HG03460 (cell line): ENCODE measurements around the gene ZNF592.

Source experiments
- ATAC-seq: cut with Tn5 transposase; IDR thresholded peaks from one replicate; pipeline ENCODE4 v1.9.1; 2021; ENCODE audit not compliant: unreplicated experiment

Gene ZNF592

DNA sequence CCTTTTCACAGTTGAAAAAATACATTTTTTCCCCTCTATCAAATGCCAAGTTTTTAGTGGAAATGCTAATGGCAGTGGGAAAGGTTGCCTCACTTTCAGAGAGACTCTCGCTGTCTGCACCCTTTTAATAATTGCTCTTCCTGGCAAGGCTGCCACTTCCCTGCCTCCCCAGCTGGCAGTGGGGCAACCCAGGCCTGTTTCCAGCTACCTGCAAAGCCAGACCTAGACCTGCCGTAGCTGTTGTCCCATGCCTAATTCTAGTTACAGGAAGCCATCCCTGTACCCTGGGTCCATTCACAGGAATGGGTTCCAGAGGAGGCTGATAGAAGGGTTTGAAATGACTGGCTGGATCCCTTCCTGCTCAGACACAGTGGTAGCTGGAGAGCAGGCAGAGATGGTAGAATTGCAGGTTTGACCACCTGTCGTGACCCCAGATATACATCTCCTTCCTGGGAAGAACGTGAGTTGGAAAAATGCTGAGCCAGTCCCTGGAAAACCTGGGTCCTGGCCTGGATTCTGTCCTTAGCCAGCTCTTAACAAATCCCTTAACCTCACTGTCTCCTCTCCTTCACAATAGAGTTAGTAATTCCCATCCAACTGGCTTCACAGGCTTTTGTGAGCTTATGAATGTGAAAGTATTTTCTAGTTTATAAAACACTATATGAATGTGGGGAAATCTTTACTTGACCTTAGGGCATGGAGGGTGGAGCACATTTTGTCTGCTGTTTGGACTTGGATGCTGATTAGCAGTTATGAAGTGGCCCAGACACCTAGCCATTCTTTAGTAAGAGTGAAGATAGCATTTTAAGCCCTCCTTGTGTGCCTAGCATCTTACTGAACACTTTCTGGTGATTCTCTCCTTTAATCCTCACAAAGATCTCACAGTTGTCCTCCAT, 55.9 kb downstream of the ZNF592 start:
- no peak for ATAC-seq

DNA sequence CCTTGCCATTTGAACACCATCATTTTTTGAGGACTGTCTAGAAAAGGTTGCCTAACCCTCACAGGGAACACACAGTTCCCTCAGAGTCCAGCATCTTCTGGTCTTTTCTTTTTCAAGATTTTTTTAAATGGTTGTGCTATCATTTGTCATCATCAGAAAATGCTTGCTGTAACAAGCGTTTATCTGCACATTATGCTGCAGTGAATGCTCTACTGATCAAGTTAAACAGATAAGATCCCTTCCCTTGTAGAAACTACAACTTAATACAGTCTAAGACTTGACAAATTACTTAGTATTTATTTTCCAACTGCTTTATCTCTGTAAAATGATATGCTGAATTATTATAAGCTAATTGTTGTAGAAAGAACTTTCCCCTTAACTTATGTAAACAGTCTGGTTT, 56.8 kb downstream of the ZNF592 start:
- no peak for ATAC-seq

- no peak for ATAC-seq
Measured at GRCh38 chr15:84807228-84807627, 58.8 kb downstream of the ZNF592 start.

- no peak for ATAC-seq
Measured at GRCh38 chr15:84810073-84810840, 61.9 kb downstream of the ZNF592 start.

DNA sequence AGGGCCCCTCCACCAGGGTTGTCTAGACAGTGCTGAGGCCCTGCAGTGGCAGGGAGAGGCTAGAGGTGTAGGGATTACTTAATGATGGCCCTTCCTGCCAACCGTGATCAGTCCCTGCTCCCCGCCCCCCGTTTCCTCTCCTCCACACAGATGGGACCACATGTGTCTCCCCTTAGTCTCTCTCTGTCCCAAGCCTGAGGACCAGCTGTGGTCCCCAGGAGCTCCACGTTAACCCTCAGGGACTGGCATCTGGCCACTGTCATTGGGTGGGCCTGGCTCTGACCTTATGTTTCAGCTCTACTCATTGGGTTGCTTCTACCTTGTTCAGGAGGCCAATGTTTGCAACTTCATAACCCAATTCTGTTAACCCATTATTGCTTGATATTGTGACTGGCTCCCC, 62.8 kb downstream of the ZNF592 start:
- ATAC-seq, result no peak

DNA sequence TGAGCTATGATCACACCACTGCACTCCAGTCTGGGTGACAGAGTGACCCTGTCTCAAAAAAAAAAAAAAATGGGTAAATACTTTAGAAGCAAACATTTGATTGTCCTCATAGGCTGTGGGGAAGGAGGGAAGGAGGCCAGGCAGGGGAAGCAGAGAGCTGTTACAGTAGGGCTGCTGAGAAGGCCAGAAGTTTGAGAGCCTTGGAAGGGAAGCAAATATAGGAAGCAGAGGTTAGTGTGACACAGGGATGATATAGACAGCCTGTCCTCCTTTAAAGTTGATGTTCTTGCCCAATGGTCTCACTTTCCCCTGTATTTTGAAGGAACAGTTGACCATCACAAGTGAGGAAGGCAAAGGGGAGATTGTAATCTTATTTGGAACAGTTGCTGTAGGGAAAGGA, 63.4 kb downstream of the ZNF592 start:
- no peak for ATAC-seq

DNA sequence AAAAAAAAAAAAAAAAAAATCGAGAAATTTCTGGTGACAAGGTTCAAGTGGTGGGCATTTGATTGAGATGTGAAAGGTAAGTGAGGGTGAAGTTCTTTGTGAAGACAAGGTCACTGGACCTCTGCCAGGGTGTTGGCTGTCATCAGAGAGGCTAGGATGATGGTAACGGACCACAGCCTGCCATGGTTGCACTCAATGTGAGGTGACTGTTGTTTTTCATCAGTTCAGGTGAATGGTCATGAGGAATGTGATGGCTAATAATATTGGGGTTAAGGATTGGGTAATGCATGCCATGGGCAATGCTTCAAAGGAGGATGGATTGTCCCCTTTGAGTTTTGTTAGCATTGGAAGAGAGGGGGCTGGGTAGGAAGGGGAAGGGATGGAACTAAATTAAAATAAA, 64.5 kb downstream of the ZNF592 start:
- ATAC-seq, result no peak

DNA sequence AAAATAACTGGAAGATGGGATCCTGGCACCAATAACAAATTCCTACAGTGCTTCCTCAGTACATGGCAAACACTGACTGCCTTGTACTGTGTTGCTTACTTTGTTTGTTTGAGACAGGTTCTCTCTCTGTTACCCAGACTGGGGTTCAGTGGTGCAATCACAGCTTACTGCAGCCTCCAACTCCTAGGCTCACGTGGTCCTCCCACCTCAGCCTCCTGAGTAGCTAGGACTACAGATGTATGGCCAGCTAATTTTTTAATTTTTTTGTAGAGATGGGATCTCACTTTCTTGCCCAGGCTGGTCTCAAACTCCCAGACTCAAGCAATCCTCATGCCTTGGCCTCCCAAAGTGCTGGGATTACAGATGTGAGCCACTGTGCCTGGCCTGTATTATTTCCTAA, 65.0 kb downstream of the ZNF592 start:
- ATAC-seq, result no peak

DNA sequence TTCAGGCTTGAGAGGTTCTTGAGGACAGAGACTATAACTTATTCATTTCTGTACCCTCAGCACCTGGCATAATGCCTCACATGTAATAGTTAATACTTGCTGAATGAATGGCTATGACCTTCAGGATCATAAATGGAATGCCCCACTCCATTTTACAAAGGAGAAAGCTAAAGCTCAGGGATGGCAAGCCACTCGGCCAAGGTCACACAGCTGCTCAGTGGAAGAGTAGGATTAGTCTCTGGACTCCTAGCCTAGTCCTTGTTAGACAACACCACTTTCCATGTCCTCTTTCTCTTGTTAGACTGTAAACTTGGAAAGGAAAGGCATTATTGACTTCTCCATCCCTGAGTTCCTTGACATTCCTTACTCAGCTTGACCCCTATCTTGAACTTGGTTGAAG, 65.5 kb downstream of the ZNF592 start:
- no peak for ATAC-seq

GRCh38 chr15:84814916-84815315, 66.5 kb downstream of the ZNF592 start:
- ATAC-seq, result no peak

- no peak for ATAC-seq
Measured at GRCh38 chr15:84816694-84817465, 68.5 kb downstream of the ZNF592 start, which contains the start of gene ALPK3. Gene ALPK3, plus strand, starts transcription at chr15:84817356. Its CDS starts 97 bp downstream, at chr15:84817453.

DNA sequence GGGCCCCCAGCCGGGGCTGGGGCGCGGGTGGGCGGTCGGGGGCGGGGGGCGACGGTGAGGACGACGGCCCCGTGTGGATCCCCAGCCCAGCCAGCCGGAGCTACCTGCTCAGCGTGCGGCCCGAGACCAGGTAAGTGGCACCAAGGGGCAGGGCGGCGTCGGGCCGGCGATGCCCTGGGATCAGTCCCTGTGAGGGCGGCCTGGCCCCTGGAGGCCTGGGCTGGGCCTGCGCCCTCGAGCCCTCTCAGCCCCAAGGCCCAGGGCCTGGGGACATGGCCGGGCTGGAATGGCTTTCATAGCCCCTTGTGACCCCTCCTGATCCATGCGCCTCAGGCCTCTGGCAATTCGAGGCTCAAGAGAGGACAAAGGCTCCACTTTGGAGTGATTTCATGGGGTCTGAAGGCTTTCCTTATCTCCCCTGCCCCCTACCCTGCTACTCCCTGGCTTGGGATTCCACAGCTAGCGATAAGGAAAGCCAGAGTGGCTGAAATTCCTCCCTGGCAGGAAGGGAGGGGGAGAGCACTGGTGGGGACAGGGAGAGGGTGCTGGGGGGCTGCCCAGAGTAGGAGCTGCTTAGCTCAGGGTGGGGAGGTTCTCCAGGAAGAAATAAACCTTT, 69.2 kb downstream of the ZNF592 start:
- no peak for ATAC-seq

- ATAC-seq, result no peak
Measured at GRCh38 chr15:84818261-84819131, 70.1 kb downstream of the ZNF592 start.

GRCh38 chr15:84819291-84819768, 70.9 kb downstream of the ZNF592 start:
- ATAC-seq, result no peak

- no peak for ATAC-seq
Measured at GRCh38 chr15:84819791-84820190, 71.4 kb downstream of the ZNF592 start.

GRCh38 chr15:84821501-84822021, 73.2 kb downstream of the ZNF592 start:
- no peak for ATAC-seq

DNA sequence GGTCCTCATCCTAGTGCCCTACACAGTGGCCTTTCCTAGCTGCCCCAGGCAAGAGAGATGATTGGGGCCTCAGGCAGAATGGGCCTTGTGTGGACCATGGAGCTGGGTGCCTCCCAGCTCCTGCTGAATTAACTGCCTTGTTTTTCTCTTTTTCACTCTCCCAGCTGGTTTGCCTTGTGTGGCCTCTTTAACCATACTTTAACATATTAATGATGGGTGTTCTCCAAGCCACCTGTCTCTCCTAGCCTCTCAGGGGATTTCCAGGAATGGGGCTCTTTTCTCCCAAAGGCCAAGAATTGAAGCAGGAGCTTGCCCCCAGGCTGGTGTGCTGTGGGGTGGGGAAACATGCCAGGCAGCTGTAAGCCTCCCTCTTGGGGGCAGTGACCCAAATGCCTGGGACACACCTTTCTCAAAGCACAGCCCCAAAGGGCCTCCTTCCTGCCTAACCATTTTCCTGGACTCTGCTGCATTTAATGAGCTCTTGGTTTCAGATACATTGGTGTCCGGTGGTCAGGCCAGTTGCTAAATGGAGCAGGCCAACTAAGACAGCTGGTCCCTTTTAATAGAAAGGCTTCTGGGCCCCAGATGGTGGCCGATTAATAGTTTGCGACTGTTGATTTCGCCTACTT, 74.4 kb downstream of the ZNF592 start:
- no peak for ATAC-seq

DNA sequence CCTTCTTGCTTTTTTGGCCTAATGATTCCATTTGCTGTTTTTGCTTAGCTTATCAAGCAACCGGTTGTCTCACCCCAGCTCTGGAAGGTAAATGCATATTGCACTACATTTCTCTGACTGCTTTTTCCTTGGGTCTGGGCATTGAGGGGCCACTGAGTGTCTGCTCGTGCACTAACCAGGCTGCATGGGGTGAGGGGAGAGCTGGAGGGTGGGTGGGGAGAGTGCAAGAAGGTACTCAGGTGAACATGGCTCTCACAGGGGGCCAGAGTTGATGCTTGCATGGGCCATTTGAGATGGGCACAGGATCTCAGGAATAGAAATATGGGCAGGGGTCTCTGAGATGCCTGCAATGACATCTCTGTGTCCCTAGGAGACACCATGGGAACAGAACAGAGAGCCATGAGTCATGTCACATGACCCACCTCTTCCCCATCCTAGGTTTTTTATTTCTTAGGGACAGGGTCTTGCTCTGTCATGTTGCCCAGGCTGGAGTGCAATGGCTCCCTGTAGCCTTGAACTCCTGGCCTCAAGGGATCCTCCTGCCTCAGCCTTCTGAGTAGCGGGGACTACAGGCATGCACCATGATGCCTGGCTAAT, 75.0 kb downstream of the ZNF592 start:
- no peak for ATAC-seq
